Fibroblast of the aortic adventitia (primary cell): Measurements from ENCODE around the gene LUZP1. TPM values are rescaled to one million over a fixed set of nuclear protein-coding genes. Genes with fewer than 3 reads are reported as not detected.
A peak's percentile ranks its signal among the peaks of the same experiment; 100 is the strongest.

Source experiments
- DNase-seq: peaks from one replicate; pipeline ENCODE4 v3.0.0-alpha.2; 2010; ENCODE audit warnings: low read depth
- H3K4me3 ChIP-seq: 2 replicates; pipeline ENCODE4 v1.5.1; 2011; ENCODE audit warnings: low read depth, mild to moderate bottlenecking, control low read depth, low read length, moderate library complexity
- CTCF ChIP-seq: IDR thresholded peaks from 2 replicates; pipeline ENCODE4 v1.5.1; 2011; ENCODE audit warnings: mild to moderate bottlenecking, low read length, control low read depth, inconsistent platforms; ENCODE audit not compliant: insufficient read depth
- total RNA-seq: library from RNA; depleted of rRNA; stranded (reverse); fragments of >200 nt; gene quantifications from 2 replicates; pipeline ENCODE4 v1.2.3, GENCODE V29; 2012; ENCODE audit warnings: low replicate concordance

Gene LUZP1
- total RNA-seq, 1 donor, result 26.2 TPM

GRCh38 chr1:23169195-23169575, 529 bp upstream of the LUZP1 start:
- no peak for DNase-seq
- H3K4me3 ChIP-seq, result no peak overlapping the region
- no peak for TF ChIP-seq CTCF

- no peak for DNase-seq
- no peak for TF ChIP-seq CTCF
These were observed 594 bp downstream of the LUZP1 start for GRCh38 chr1:23168079-23168444.

GRCh38 chr1:23167353-23168078, 1.1 kb downstream of the LUZP1 start:
- peak; percentile 51 for DNase-seq
- TF ChIP-seq CTCF, result no peak
- H3K4me3 ChIP-seq, result peak overlapping the region; percentile 85

More at GRCh38 chr1:23168079-23168444, 594 bp downstream of the LUZP1 start:
- peak overlapping the region; percentile 85 for H3K4me3 ChIP-seq

- DNase-seq, result no peak
- peak overlapping the region; percentile 85 for H3K4me3 ChIP-seq
- no peak for TF ChIP-seq CTCF
These were observed 1.8 kb downstream of the LUZP1 start for GRCh38 chr1:23166854-23167253.

- H3K4me3 ChIP-seq, result no peak overlapping the region
- DNase-seq, result no peak
- TF ChIP-seq CTCF, result no peak
These were observed 5.3 kb downstream of the LUZP1 start for GRCh38 chr1:23163395-23163794.

GRCh38 chr1:23159963-23160877, 8.4 kb downstream of the LUZP1 start:
- DNase-seq, result no peak
- no peak overlapping the region for H3K4me3 ChIP-seq
- TF ChIP-seq CTCF, result no peak
